ENCODE results near the gene ELMO1.

The ELMO1 gene

DNA sequence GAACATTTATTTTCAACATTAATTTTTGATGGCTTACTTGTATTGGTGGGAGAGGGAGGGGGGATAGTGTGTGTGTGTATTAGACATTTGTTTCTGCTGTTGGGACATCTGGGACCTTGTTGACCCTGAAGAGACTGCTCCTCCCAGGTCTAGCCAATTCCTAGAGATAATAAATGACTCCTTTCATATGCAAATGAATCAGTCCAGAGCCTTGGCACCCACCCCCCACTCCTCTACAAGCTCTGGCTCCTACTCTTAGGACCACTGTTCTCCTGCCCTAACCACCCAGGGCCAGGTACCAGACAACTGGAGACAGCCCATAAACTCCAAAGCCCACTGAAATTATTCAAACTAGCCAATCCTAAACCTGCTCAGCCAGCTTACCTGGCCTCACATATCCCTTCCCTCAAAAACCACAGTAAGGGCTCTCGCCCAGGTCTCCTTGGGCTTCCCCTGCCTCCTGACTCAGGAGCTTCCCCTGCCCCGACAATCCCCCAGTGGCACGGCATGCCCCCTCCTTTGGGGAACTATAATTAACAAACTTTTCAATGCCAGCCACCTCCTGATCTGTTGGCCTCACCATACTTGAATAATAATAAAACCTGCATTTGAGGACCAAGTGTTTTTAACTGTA lies 233.3 kb downstream of the ELMO1 start:
- DNase-seq (ENCODE audit: low read depth): no peak
- TF ChIP-seq MYC (IDR thresholded peaks at IDR 0.05; ENCODE audit: low read depth, low read length) (no peak), POLR2A (IDR thresholded peaks at IDR 0.05; ENCODE audit: extremely low read depth, insufficient read length) (no peak)
- TF ChIP-seq, protein P1, sequence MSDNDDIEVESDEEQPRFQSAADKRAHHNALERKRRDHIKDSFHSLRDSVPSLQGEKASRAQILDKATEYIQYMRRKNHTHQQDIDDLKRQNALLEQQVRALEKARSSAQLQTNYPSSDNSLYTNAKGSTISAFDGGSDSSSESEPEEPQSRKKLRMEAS (IDR thresholded peaks at IDR 0.05; ENCODE audit: low read depth, low read length): no peak
- TF ChIP-seq, protein P2, sequence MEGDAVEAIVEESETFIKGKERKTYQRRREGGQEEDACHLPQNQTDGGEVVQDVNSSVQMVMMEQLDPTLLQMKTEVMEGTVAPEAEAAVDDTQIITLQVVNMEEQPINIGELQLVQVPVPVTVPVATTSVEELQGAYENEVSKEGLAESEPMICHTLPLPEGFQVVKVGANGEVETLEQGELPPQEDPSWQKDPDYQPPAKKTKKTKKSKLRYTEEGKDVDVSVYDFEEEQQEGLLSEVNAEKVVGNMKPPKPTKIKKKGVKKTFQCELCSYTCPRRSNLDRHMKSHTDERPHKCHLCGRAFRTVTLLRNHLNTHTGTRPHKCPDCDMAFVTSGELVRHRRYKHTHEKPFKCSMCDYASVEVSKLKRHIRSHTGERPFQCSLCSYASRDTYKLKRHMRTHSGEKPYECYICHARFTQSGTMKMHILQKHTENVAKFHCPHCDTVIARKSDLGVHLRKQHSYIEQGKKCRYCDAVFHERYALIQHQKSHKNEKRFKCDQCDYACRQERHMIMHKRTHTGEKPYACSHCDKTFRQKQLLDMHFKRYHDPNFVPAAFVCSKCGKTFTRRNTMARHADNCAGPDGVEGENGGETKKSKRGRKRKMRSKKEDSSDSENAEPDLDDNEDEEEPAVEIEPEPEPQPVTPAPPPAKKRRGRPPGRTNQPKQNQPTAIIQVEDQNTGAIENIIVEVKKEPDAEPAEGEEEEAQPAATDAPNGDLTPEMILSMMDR (IDR thresholded peaks at IDR 0.05; ENCODE audit: low read depth, low read length): no peak
- H3K4me3 ChIP-seq (ENCODE audit: low read depth, low read length): no peak overlapping the region

DNA sequence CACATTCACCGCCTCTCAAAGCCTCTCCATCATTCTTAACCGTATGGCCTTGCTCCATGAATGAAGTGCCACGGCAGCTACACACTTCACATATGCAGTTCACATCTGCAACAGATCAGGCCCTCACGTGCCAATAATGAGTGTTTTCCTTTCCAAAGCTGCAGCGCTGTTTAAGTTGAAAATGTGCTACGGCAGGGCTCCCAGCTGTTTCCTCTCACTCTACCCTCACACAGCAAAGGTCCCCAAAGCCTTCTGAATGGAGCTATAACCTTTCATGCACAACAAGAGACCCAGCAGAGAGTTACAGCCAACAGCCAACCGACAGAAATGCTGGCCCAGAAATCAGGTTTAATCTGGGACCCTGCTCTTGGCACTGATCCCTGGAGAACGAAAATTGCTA lies 236.1 kb downstream of the ELMO1 start:
- no peak for TF ChIP-seq POLR2A (IDR thresholded peaks at IDR 0.05; ENCODE audit: extremely low read depth, insufficient read length)
- no peak for TF ChIP-seq MYC (IDR thresholded peaks at IDR 0.05; ENCODE audit: low read depth, low read length)
- TF ChIP-seq, protein P2 (IDR thresholded peaks at IDR 0.05; ENCODE audit: low read depth, low read length): no peak
- TF ChIP-seq, protein P1 (IDR thresholded peaks at IDR 0.05; ENCODE audit: low read depth, low read length): no peak
- no peak overlapping the region for H3K4me3 ChIP-seq (ENCODE audit: low read depth, low read length)
- no peak for DNase-seq (ENCODE audit: low read depth)

DNA sequence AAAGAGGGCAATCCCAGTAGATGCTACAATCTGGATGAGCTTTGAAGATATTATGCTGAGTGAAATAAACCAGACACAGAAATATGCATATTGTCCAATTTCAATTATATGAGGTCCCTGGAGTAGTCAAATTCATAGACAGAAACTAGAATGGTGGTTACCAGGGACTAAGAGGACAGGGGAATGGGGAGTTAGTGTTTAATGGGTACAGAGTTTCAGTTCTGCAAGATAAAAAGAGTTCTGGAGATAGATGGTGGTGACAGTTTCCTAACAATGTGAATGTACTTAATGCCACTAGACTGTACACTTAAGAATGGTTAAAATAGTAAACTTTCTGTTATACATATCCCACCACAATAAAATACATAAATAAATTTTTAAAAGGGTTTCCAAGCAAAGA lies 236.6 kb downstream of the ELMO1 start:
- no peak overlapping the region for H3K4me3 ChIP-seq (ENCODE audit: low read depth, low read length)
- TF ChIP-seq, protein P2 (IDR thresholded peaks at IDR 0.05; ENCODE audit: low read depth, low read length): no peak
- TF ChIP-seq, protein P1 (IDR thresholded peaks at IDR 0.05; ENCODE audit: low read depth, low read length): no peak
- no peak for TF ChIP-seq MYC (IDR thresholded peaks at IDR 0.05; ENCODE audit: low read depth, low read length)
- no peak for TF ChIP-seq POLR2A (IDR thresholded peaks at IDR 0.05; ENCODE audit: extremely low read depth, insufficient read length)
- DNase-seq (ENCODE audit: low read depth): no peak

DNA sequence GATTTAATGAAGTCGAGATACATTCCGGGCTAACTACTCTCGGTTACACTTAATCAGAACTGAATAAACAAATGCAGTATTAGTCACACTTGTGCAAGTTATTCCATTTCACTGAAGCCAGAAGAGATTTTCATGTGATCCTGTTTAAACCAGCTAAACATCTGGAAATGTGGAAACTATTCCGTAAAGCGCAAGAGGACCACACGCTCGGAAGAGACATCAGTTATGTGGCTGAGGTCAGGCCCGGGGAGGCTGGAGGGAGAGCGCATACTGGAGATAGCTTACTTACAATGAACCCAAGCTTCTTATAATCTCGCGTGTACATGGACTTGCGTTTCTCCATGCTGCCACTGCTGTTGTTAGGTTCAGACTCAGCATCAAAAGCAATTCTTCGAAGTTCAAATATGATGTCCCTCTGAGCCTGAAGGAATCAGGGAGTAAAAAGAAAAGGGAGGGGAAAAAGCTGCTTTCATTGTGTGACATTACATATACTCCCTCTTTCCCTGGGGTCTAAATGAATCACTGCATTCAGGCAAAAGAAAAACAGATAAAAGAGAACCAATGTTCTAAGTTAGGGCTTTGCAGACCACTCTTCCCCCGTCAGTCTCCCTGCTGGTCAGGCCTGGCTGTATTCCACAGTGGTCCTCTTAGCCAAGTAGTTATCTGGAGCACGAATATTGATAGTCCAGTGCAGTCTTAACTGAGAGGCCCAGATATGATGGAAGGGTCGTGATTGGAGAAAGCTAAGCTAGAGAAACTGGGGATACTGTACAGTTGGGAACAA lies 237.4 kb downstream of the ELMO1 start:
- no peak for TF ChIP-seq MYC (IDR thresholded peaks at IDR 0.05; ENCODE audit: low read depth, low read length)
- TF ChIP-seq, protein P2 (IDR thresholded peaks at IDR 0.05; ENCODE audit: low read depth, low read length): no peak
- TF ChIP-seq, protein P1 (IDR thresholded peaks at IDR 0.05; ENCODE audit: low read depth, low read length): no peak
- no peak for TF ChIP-seq POLR2A (IDR thresholded peaks at IDR 0.05; ENCODE audit: extremely low read depth, insufficient read length)
- DNase-seq (ENCODE audit: low read depth): no peak
- H3K4me3 ChIP-seq (ENCODE audit: low read depth, low read length): no peak overlapping the region

DNA sequence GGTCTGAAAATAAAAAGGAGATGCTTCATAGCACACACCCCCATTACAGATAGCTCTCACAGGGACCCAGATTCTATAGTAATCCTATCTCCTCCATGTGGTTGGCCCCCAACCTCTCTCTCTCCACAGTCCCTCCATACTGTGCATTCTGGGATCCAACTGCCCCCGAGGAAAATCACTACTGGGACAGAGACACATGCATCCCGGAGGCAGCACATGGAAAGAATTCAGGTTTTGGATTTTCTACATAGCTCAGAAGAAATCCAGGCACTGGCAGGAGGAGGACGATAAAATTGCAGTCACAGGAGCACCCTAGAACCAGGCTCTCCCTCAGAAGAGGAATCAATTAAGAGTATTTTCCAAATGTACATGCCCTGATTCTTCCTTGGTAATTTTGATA lies 239.5 kb downstream of the ELMO1 start:
- H3K4me3 ChIP-seq (ENCODE audit: low read depth, low read length): no peak overlapping the region
- no peak for TF ChIP-seq POLR2A (IDR thresholded peaks at IDR 0.05; ENCODE audit: extremely low read depth, insufficient read length)
- TF ChIP-seq, protein P1 (IDR thresholded peaks at IDR 0.05; ENCODE audit: low read depth, low read length): no peak
- DNase-seq (ENCODE audit: low read depth): no peak

DNA sequence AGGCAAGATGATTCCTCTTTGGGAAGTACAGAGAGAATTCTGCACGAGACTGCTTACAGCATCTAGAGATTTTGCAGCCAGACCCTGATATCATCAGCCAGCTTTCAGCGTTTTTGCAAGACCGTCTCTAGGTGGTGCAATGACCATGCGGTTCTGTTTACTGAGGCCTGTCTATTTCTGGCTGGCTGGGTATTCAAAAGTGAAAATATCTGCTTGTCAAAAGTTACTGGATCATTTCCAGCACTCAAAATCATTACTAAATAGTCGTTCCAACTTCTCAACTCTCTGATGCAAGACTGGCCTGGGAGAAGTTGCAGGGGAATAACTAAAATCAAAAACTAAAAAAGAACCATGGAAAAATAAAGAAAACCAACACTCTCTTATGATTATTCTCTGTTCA lies 240.1 kb downstream of the ELMO1 start:
- no peak overlapping the region for H3K4me3 ChIP-seq (ENCODE audit: low read depth, low read length)
- DNase-seq (ENCODE audit: low read depth): peak; percentile 61
- TF ChIP-seq, protein P2 (IDR thresholded peaks at IDR 0.05; ENCODE audit: low read depth, low read length): peak; percentile 18
- TF ChIP-seq MYC (IDR thresholded peaks at IDR 0.05; ENCODE audit: low read depth, low read length): no peak
- TF ChIP-seq, protein P1 (IDR thresholded peaks at IDR 0.05; ENCODE audit: low read depth, low read length): no peak
- no peak for TF ChIP-seq POLR2A (IDR thresholded peaks at IDR 0.05; ENCODE audit: extremely low read depth, insufficient read length)

Measured in NB4 (cell line).